HG02798 (cell line): ENCODE results near the gene COL25A1.

Source experiments
- ATAC-seq: cut with Tn5 transposase; IDR thresholded peaks from one replicate; pipeline ENCODE4 v1.9.1; 2021; ENCODE audit warnings: mild to moderate bottlenecking; ENCODE audit not compliant: unreplicated experiment, poor library complexity

Gene COL25A1

DNA sequence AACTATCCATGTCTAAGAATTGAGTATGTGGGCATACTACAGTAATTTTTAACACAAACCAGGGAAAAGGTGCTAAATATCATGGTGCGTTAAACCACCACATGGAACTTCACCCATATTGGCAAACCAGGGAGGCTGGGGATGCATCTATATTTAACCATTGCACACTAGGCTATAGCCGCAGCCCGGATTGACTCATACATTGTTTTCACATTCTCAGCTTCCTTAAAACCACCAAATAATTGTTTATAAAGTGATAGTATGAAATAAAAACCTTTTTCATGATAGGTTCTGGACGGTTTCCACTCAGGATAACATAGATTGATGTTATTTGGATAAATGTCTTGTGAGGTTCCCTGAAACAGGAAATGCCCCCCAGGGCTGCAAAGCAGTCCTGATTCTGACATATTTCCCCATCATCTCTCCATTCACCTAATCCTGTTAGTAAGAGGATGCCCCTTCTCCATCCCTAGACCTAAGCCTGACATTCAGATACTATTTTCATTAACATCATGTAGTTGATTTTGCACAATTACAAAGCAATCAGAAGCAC, 7.9 kb downstream of the COL25A1 start:
- ATAC-seq: no peak

DNA sequence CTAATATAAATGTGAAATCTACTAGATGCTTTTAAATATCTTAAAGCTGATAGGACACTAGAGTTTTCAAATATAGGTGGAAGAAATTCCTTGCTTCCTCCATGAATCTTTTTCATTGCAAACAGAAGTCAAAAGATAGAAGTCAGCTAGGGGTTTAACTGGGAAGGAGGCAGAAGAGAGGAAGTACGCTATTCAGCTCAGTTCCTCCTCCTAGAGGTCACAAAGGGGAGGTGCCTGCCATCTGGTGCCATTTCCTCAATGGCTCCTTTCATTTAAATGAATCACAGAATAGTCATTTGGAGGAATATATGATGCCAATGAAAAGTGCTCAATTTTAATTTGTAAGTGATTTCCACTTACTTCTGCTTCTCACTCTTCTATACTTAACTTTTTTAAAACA, 8.5 kb downstream of the COL25A1 start:
- ATAC-seq: peak; percentile 97

DNA sequence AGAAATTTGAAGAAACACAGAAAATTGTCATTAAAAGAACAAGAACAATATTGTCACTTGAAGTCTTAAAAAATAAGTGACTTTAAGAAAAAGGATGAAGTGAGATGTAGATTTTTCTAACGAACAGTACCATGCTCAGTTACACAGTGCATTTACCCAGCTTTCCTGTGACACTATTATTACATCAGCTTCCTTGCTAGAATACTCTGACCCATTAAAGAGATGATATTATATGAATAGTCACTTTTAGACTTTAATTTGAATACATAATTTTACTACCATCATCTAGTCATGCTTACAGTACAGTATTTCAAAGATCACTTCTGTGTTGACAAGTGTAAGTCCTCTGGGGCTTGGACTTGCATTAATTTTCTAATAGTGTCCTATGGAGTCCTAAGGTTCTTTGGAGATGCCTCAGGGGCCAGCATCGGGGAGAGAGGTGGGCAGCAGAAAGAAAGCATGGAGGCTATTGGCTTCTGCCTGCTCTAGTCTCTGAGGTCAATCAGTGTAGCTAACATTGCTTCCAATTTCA, 10.7 kb downstream of the COL25A1 start:
- no peak for ATAC-seq

DNA sequence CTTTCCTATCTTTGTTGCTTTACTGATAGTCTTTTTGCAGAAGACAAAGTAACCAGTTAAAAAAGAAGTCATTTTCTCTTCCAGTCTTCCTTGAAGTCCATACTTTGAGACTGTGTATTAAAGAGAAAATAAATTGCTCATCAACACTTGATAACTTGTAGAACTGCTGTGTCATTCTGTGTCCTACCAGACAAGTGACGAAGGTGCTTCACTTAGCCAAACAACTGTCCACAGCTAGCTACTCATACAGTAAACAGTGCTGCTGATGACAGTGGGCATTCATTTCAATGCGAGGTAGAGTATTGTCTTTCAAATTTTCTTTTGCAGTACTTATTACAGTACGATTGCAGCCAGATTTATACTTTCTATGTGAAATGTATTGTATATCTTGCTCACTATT, 11.5 kb downstream of the COL25A1 start:
- ATAC-seq: no peak

DNA sequence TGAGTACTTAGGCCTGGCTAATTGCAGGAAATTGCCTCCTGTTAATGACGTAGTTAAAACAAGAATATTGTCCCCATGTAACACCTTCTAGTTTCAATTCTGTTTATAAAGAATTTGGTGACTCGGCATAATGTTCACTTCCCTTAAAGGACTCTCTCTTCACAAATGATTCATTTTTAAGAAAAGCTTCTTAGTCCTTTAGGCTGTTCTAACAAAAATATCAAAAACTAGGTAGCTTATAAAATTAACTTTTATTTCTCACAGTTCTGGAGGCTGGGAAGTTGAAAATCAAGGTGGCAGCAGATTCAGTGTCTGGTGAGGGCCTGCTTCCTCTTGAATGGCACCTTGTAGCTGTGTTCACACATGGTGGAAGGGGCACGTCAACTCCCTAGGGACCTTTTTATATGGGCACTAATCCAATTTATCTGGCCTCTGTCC, 23.8 kb downstream of the COL25A1 start:
- ATAC-seq: peak; percentile 85

DNA sequence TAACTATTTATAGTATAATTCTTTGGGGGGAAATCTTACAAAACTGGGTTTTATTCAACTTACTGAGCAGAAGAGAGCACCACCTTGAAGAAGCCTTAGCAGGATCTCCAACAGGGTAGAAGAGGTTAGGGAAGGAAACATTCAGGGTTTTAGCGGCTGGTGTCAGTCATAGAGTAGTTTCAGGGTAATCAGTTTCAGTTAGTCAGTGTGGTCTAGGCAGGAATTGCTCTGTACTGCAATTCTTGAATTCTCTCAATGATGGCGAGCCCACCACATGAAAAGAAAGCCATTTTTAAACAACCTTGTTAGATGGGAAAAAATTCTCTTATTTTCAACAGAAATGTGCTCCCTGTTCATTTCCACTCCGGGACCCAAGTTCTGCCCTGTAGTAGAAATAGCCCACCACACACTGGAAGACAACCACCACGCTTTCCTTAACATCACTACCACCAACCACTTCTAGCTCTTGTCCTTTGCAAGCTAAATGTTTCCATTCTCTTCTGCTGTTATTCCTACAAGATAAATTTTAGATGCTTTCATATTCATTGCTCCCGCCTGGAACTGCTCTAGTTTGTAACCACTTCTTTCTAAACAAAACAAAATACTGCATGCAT, 25.9 kb downstream of the COL25A1 start:
- peak; percentile 88 for ATAC-seq

DNA sequence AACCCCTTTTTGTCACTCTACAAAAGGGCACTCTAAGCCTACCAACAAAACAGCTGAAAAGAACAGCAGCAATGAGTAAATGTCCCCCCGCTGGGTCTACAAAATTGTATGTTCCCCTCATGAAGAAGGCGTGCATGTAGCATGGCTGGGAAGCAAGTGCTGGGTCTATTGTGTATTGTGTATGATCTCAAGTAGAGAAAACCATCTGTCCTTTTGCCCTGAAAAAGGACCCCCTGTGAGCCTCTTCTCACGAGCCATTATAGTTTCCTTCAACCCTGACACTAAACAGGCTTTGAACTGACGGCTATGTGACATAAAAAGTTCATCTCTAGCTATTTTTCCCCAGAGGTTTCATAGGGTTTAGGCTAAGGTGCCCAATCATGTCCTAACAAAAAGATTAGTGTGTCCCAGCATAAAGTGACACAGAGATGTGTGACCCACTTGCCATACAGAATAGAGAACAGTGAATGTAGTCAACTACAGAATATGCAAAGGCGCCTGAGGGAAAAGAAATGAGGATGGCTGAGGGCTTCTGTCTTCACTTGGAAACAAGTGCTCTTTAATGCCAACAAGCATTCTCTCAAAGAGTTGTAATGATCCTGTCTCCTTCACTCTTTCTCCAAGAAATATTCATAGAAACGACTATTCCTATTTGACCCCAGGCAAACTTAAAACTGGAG, 27.3 kb downstream of the COL25A1 start:
- ATAC-seq: no peak

DNA sequence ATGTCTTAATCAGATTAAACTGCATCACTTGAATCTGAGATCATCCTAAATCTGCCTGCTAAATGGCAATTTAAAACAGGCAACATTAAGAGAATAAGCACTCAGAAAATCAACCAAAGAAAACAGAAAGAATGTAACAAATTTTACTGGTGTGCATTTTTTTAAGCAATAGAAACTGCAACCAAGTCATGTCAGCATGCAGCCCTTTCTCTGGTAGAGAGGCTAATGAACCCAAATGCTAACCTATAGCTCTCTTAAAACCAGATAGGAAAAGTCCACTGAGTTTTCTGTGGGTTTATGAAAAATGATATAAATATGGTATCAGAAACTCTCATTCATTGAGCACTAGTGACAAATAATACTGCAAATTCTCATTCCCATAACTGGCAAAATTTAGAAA, 35.6 kb downstream of the COL25A1 start:
- no peak for ATAC-seq

DNA sequence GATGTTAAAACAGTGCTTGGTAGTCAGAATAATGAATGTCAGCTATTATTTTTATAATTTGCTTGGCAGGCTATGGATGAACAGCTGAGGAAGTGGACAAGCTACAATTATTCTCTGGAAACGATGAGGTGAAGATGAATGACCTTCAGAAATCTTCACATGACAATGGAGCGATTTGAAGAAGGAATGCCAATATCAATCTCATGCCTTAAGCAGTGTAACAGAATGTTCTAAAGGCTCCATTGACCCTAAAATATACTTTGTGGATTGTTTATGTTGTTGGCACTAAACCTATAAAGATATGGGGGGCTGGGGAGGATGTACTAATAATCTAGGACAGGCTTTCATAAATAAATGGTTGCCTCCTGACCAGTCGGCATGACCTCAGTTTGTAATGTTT, 36.2 kb downstream of the COL25A1 start:
- ATAC-seq: no peak

DNA sequence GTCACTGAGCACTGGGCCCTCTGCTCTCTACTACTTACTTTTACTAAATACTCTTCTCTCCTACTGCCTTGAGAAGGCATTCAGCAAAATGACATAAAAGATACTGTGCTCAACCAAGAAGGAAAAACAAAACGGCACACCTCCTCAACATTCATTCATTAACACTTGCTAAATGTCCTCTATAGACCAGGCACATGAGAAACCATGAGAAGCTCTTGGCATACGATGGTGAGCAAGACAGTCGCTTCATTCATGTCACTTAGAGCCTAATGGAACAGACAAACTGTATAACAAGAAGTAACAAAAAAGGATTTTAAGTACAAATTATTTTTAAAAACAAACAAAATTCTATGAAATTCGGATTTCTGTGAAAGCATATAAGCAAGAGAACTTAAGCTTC, 38.7 kb downstream of the COL25A1 start:
- ATAC-seq: no peak

DNA sequence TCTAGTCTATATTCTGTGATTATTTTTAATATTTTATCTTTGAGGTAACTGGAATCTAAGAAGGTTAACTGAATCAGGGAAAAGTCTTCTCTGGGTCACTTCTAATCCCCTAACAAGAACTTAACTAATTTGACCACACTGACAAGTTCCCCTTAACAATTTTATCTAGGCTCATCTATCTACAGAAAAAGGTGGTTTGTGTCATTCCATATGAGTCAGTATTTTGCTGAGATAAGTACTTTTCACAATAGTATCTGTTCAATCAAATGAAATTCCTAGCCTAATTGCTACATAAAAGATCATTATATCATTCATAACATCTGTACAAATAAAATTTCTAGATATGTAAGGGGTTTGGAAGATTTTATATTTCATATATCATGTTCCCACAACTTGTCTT, 45.6 kb downstream of the COL25A1 start:
- no peak for ATAC-seq

DNA sequence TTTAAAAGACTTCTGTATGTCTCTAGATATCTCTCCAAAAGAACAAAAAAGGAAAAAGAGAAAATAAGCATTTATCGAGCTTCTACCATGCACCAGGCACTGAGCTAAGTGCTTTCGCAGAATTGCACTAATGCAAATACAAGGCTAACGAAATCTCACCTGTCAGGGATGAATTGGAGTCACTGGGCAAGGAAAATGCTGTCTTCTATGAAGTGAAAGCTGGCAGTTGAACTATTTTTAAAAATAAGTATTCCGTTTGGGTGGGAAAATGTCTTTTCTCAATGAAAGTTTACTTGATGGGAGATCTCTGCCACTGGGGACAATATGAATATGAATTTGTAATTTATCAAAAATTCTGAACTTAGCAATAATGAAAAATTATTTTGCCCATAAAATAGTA, 47.6 kb downstream of the COL25A1 start:
- no peak for ATAC-seq

DNA sequence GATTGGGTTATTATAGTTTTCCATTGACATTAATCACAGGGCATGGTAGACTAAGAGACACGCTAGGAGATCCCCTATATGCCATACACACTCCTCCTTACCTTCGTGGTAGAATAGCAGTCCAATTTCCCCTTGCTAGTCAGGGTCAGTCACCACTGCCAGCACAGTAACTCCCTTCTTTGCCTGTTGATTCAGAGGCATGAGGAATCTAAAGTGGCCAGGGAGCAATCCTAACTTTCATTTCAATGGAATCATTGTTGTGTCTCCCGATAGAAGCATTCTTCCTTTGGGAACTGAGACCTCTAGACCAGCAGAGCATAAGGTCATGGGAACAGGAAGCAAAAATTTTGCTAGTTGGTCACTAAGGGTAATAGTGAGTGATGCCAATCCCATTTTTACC, 51.1 kb downstream of the COL25A1 start:
- no peak for ATAC-seq

DNA sequence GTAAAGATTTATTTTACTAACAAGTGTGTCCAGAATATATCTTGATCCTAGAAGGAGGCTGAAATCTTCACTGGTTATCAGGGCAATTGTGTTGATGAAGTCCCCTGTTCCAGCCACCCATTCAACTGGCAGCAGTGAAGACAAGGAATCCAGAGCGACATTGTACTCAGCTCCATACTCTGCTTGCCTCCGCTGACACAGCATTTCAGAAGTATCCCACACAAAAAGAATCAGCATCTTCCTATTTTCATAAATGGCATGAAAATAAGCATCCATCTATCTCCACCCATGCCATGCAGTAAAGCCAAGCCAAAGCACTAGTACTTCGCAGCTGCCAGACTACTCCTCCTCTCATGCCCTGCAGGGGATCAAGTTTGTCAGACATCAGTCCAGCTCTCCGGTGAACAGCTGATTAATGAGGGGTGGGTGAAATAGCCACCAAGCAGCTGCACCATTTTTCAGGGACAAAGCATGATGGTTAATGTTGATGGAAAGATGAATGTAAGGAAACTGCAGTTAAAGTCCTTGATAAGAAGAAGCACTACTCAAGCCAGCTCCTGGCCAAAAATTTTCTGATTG, 54.0 kb downstream of the COL25A1 start:
- no peak for ATAC-seq

DNA sequence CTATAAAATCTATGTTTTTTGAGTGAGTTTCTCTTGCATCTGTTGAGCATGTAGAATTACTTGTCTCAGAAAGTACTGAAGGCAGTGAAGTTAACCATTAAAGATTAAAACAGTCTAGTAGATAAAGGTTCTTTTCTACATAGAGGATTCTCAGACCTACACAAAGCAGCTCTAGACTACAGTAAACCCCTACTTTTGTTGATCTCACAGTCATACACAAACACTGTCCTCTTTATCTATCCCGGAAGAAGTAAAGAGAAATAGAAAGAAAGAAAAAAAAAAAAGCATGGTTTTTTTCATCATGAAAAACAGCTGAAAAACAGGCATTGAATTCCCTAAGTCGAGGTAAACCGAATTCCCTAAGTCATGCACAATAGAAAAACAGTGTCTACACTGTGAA, 58.6 kb downstream of the COL25A1 start:
- ATAC-seq: no peak

DNA sequence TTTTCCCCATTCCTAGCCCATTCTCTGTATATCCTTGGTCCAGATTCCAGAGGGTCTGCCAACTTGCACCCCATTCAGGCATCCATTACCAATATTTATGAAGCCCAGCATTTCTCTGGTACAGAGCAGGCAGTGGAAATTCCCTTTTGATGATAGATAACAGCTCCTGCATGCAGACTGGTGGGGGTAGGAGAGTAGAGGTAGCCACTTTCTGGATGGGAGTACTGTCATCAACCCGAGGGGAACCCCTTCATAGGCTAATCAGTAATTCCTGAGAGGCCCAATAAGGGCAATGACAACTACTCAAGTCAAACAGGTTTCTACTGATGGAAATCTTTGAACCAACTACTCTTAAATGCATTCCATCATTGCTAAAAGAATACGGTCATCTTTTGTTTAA, 63.7 kb downstream of the COL25A1 start:
- no peak for ATAC-seq

DNA sequence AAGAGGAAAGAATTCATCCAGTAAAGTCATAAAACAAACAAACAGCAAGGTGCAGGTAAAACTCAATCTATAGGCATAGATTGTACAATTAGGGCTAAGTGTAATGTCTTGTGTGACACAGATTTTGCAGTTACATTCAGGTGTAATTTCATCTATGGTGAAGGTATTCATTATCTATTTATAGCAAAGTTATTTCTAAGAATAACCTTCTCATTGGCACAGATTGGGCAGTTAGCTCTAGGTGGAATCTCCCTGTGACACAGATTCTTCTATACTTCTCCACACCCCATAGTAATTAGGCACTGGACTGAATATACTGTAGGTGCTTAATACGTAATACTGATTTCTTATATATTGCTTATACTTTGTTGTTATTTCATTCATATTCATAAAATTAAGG, 66.8 kb downstream of the COL25A1 start:
- no peak for ATAC-seq

DNA sequence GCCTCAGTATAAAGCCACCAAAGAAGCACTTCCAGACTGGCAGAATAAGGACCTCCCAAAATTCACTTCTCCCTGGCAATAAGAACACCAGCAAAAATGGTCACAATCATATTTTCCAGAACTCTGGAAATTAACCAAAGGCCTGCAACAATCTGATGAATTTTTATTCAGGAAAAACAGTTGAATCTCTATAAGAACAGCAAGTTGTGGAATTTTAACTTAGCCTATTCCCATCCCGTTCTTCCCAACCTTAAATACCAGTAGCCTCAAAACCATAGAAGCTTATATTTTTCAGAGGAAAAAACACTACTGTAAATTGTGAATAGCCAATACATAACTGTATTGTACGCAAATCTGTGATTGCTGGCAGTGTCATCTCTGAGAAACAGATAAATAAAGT, 67.9 kb downstream of the COL25A1 start:
- ATAC-seq: no peak

DNA sequence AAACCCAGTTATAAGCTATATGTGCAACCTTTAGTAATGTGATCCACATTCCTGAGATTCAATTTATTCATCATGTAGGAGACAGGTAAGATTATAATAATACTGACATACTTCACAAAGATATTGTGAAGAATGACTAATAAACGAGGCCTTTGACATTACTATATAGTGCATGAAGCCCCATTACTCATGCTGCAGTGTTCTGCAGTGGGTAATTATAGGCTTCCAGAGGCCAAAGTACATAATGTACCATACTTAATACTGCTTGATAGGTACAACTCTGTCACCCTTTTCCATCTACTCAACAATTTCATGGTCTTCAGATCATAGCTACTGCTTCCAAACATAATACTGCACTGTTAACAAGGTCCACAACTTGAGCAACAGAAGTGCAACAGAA, 68.9 kb downstream of the COL25A1 start:
- ATAC-seq: no peak

DNA sequence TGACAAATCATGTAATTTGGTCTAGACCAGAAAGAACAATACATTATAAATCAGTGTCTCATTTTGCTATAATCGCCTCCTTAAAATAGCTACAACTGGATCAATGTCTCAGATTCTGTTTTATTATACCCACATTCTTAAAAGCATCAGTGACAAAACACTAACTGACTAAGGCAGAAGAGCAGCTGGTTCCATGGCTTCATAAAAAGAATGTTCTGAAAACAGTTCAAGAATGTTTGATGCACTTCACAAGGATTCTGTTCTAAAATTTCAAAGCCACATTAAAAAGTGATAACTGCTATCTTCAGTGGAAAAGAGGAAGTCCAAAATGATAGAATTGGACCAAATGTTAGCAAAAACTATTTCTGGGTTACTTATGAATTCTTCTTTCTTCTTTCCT, 69.8 kb downstream of the COL25A1 start:
- no peak for ATAC-seq

DNA sequence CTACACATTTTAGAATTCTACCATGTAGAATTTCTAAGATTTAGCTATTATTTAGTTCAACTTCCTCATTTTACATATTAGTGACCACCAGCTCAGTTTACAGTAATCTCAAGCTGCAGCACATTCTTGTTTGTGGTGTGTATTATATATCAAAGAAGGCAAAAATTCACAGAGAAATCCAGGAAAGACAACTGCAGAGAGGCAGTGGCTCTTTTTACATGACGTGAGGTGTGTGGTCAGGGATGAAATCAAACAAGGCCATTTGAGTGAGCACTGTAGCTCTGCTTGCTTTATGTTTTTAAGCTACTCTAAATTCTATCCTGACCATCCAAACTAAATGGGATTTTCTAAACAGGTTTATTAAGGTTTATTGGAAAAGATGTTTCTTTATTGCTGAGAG, 71.1 kb downstream of the COL25A1 start:
- ATAC-seq: no peak
